Mesenchymal stem cell (in vitro differentiated cells and primary cell): Measurements from ENCODE around the gene ENO1. TPM values are rescaled to one million over a fixed set of nuclear protein-coding genes. Genes with fewer than 3 reads are reported as not detected.

Experiments used
- DNase-seq: peaks from one replicate; pipeline ENCODE4 v3.0.0-alpha.2; 2013
- H2AFZ ChIP-seq: one replicate; pipeline ENCODE4 v1.6.1; 2013; ENCODE audit warnings: low read depth, mild to moderate bottlenecking, control low read depth, inconsistent platforms, low read length, moderate library complexity
- H2AK5ac ChIP-seq: 2 replicates; pipeline ENCODE4 v1.6.1; 2013; ENCODE audit warnings: low read length, moderate library complexity, mild to moderate bottlenecking, inconsistent platforms; ENCODE audit not compliant: severe bottlenecking
- H2BK120ac ChIP-seq: one replicate; pipeline ENCODE4 v1.6.1; 2013; ENCODE audit warnings: low read depth, mild to moderate bottlenecking, inconsistent platforms, low read length, moderate library complexity
- H2BK12ac ChIP-seq, 2 experiments: one replicate each; pipeline ENCODE4 v1.6.1; 2013; ENCODE audit warnings: inconsistent platforms in 2 of 2, low read length in 2 of 2, mild to moderate bottlenecking in 2 of 2, moderate library complexity in 2 of 2, control low read depth in 1 of 2
- H2BK15ac ChIP-seq: one replicate; pipeline ENCODE4 v1.6.1; 2013; ENCODE audit warnings: mild to moderate bottlenecking, low read depth, inconsistent platforms; ENCODE audit not compliant: poor library complexity, severe bottlenecking
- H2BK5ac ChIP-seq: 2 replicates; pipeline ENCODE4 v1.6.1; 2013; ENCODE audit warnings: low read depth, mild to moderate bottlenecking, low read length, control low read depth, inconsistent platforms; ENCODE audit not compliant: poor library complexity, severe bottlenecking
- H3K14ac ChIP-seq, 2 experiments: one replicate each; pipeline ENCODE4 v1.6.1; 2013; ENCODE audit warnings: inconsistent platforms in 2 of 2, low read length in 2 of 2, control low read depth in 1 of 2, mild to moderate bottlenecking in 1 of 2, moderate library complexity in 1 of 2
- H3K18ac ChIP-seq, 2 experiments: one replicate each; pipeline ENCODE4 v1.6.1; 2013; ENCODE audit warnings: inconsistent platforms in 2 of 2, low read length in 2 of 2, control low read depth in 1 of 2, low read depth in 1 of 2, mild to moderate bottlenecking in 1 of 2
- H3K23ac ChIP-seq, 2 experiments: one replicate each; pipeline ENCODE4 v1.6.1; 2013; ENCODE audit warnings: inconsistent platforms in 2 of 2, low read length in 2 of 2, mild to moderate bottlenecking in 2 of 2, moderate library complexity in 2 of 2, control low read depth in 1 of 2
- H3K27ac ChIP-seq: 2 replicates; pipeline ENCODE4 v1.5.1; 2013; ENCODE audit warnings: mild to moderate bottlenecking, moderate library complexity, low read length, control low read depth, inconsistent platforms; ENCODE audit not compliant: poor library complexity, severe bottlenecking
- H3K27me3 ChIP-seq, 2 experiments: 2 replicates each; pipeline versions ENCODE4 v1.6.1 to v1.7.0; 2013; ENCODE audit warnings: low read length in 2 of 2, mild to moderate bottlenecking in 2 of 2, moderate library complexity in 2 of 2, control low read depth in 1 of 2, inconsistent platforms in 1 of 2; ENCODE audit not compliant: control insufficient read depth in 1 of 2, insufficient read depth in 1 of 2
- H3K36me3 ChIP-seq, 2 experiments: 2 replicates each; pipeline versions ENCODE4 v1.6.1 to v1.7.0; 2013; ENCODE audit warnings: low read length in 2 of 2, control low read depth in 1 of 2, inconsistent platforms in 1 of 2, low read depth in 1 of 2, mild to moderate bottlenecking in 1 of 2; ENCODE audit not compliant: insufficient read depth in 2 of 2, control insufficient read depth in 1 of 2
- H3K4ac ChIP-seq, 2 experiments: one replicate each; pipeline ENCODE4 v1.6.1; 2013; ENCODE audit warnings: inconsistent platforms in 2 of 2, low read length in 2 of 2, mild to moderate bottlenecking in 2 of 2, moderate library complexity in 2 of 2, control low read depth in 1 of 2, low read depth in 1 of 2
- H3K4me1 ChIP-seq: 2 replicates; pipeline ENCODE4 v1.6.1; 2013; ENCODE audit warnings: low read depth, low read length, control low read depth; ENCODE audit not compliant: control insufficient read depth, insufficient read depth
- H3K4me2 ChIP-seq: 2 replicates; pipeline ENCODE4 v1.6.1; 2013; ENCODE audit warnings: low read length, mild to moderate bottlenecking, inconsistent platforms; ENCODE audit not compliant: poor library complexity, severe bottlenecking
- H3K4me3 ChIP-seq, 2 experiments: 2 replicates each; pipeline versions ENCODE4 v1.5.1 to v1.7.0; 2013; ENCODE audit warnings: low read length in 2 of 2, mild to moderate bottlenecking in 2 of 2, control low read depth in 1 of 2, low read depth in 1 of 2; ENCODE audit not compliant: insufficient read depth in 1 of 2
- H3K79me1 ChIP-seq: replicated peaks from 2 replicates; pipeline ENCODE4 v1.6.1; 2013; ENCODE audit warnings: mild to moderate bottlenecking, control low read depth, low read length, inconsistent platforms; ENCODE audit not compliant: poor library complexity, severe bottlenecking
- H3K9ac ChIP-seq: 2 replicates; pipeline ENCODE4 v1.7.0; 2013; ENCODE audit warnings: mild to moderate bottlenecking, low read length, moderate library complexity
- H3K9me3 ChIP-seq: 2 replicates; pipeline ENCODE4 v1.7.0; 2013; ENCODE audit warnings: mild to moderate bottlenecking, low read length; ENCODE audit not compliant: control insufficient read depth
- H4K8ac ChIP-seq: one replicate; pipeline ENCODE4 v1.6.1; 2013; ENCODE audit warnings: inconsistent platforms, mild to moderate bottlenecking, low read length, moderate library complexity
- H4K91ac ChIP-seq: one replicate; pipeline ENCODE4 v1.6.1; 2013; ENCODE audit warnings: mild to moderate bottlenecking, low read length, inconsistent platforms
- WGBS: methylation state at CpG from one replicate; pipeline ENCODE4 v1.1.7; 2013; ENCODE audit warnings: mixed read lengths; 5-methylcytosine and 5-hydroxymethylcytosine counted together
- polyA plus RNA-seq, 2 experiments: library from polyadenylated mRNA; stranded (reverse); fragments of 200-250 nt; gene quantifications; one replicate each; pipeline ENCODE4 v1.2.3, GENCODE V29; 2013

ENO1 gene
- 762 TPM for polyA plus RNA-seq (2013, experiment 1 of 2)
- 753 TPM for polyA plus RNA-seq (2013, experiment 2 of 2)

- Histone ChIP-seq H3K18ac (peak within 1 kb of the TSS; percentile 98 to 100), H3K4me2 (peak within 1 kb of the TSS; percentile 89), H3K79me1 (no peaks in the 10 kb centered on the region), H2AK5ac (peak within 1 kb of the TSS; percentile 96), H2BK12ac (peak within 1 kb of the TSS; percentile 28 to 72), H2BK15ac (peak within 1 kb of the TSS; percentile 99), H3K9ac (peak within 1 kb of the TSS; percentile 97), H3K4ac (peak within 1 kb of the TSS; percentile 93 to 99), H3K36me3 (peaks cover 11 to 27% of the 10 kb centered on the region in 2 experiments), H3K14ac (peak within 1 kb of the TSS; percentile 89 to 99), H3K27ac (peak within 1 kb of the TSS; percentile 98), H2AFZ (peak within 1 kb of the TSS; percentile 77), H3K4me1 (peaks cover 22% of the 10 kb centered on the region), H4K8ac (peak within 1 kb of the TSS; percentile 95), H3K23ac (peak within 1 kb of the TSS in 1 of 2 experiments; percentile 94), H3K27me3 (no peaks in the 10 kb centered on the region), H3K9me3 (no peaks in the 10 kb centered on the region), H2BK5ac (peak within 1 kb of the TSS; percentile 99), H2BK120ac (peak within 1 kb of the TSS; percentile 89), H3K4me3 (peak within 1 kb of the TSS; percentile 90 to 91), H4K91ac (peak within 1 kb of the TSS; percentile 96)
- no peak for DNase-seq
- under 1% methylated on average over 21 of the region's 24 CpGs for WGBS
Observed at GRCh38 chr1:8878448-8878697, at the start of gene ENO1. Gene ENO1 (minus strand): TSS chr1:8878686. CDS start chr1:8874908, 3,778 bp downstream.

- Histone ChIP-seq H2BK5ac (no peak overlapping the region), H4K91ac (no peak overlapping the region), H3K18ac (no peak overlapping the region), H3K23ac (no peak overlapping the region), H2BK120ac (no peak overlapping the region), H3K27ac (no peak overlapping the region), H3K14ac (no peak overlapping the region), H2BK15ac (no peak overlapping the region), H4K8ac (no peak overlapping the region), H3K4me3 (no peak overlapping the region), H3K9me3 (no peaks in the 10 kb centered on the region), H2BK12ac (no peak overlapping the region), H3K27me3 (peaks cover 19 to 39% of the 10 kb centered on the region in 2 experiments), H3K79me1 (no peaks in the 10 kb centered on the region), H3K4me2 (no peak overlapping the region), H3K9ac (no peak overlapping the region), H2AK5ac (no peak overlapping the region), H3K4me1 (no peaks in the 10 kb centered on the region), H3K36me3 (no peaks in the 10 kb centered on the region), H2AFZ (no peak overlapping the region), H3K4ac (no peak overlapping the region)
- WGBS, result 89% methylated on average over 11 of the region's 12 CpGs
- DNase-seq, result no peak
Observed at GRCh38 chr1:8926707-8927694, 48.5 kb upstream of the ENO1 start.

- H3K4me2 ChIP-seq, result no peak overlapping the region
- no peak overlapping the region for H2AFZ ChIP-seq
- no peaks in the 10 kb centered on the region for H3K79me1 ChIP-seq
- no peak overlapping the region for H2BK5ac ChIP-seq
- H3K4ac ChIP-seq, result no peak overlapping the region
- H3K9me3 ChIP-seq, result no peaks in the 10 kb centered on the region
- no peak for DNase-seq
- H3K18ac ChIP-seq, result no peak overlapping the region
- no peak overlapping the region for H2BK120ac ChIP-seq
- 91% methylated on average over 9 of the region's 9 CpGs for WGBS
- no peak overlapping the region for H2BK15ac ChIP-seq
- no peak overlapping the region for H3K9ac ChIP-seq
- no peaks in the 10 kb centered on the region for H3K36me3 ChIP-seq
- no peak overlapping the region for H4K91ac ChIP-seq
- no peak overlapping the region for H3K14ac ChIP-seq
- no peak overlapping the region for H2AK5ac ChIP-seq
- H3K27ac ChIP-seq, result no peak overlapping the region
- no peak overlapping the region for H2BK12ac ChIP-seq
- H3K4me1 ChIP-seq, result no peaks in the 10 kb centered on the region
- H3K23ac ChIP-seq, result no peak overlapping the region
- H3K27me3 ChIP-seq, result peaks cover 19 to 48% of the 10 kb centered on the region in 2 experiments
- H3K4me3 ChIP-seq, result no peak overlapping the region
- H4K8ac ChIP-seq, result no peak overlapping the region
Observed at GRCh38 chr1:8925960-8926359, 47.5 kb upstream of the ENO1 start.

GRCh38 chr1:8925406-8925805 is 46.9 kb upstream of the ENO1 start:
- Histone ChIP-seq H3K27me3 (peaks cover 19 to 48% of the 10 kb centered on the region in 2 experiments), H2BK15ac (no peak overlapping the region), H3K4ac (no peak overlapping the region)

More at GRCh38 chr1:8925406-8925805, 46.9 kb upstream of the ENO1 start:
- Histone ChIP-seq H3K79me1 (no peaks in the 10 kb centered on the region), H2BK5ac (no peak overlapping the region), H3K4me2 (no peak overlapping the region), H3K27ac (no peak overlapping the region), H4K91ac (no peak overlapping the region), H3K18ac (no peak overlapping the region), H3K4me3 (no peak overlapping the region), H2BK120ac (no peak overlapping the region), H3K9me3 (no peaks in the 10 kb centered on the region), H3K9ac (no peak overlapping the region), H3K4me1 (no peaks in the 10 kb centered on the region), H3K36me3 (no peaks in the 10 kb centered on the region), H4K8ac (no peak overlapping the region), H3K14ac (no peak overlapping the region), H2BK12ac (no peak overlapping the region), H3K23ac (no peak overlapping the region), H2AK5ac (no peak overlapping the region), H2AFZ (no peak overlapping the region)
- no peak for DNase-seq
- WGBS, result 75% methylated on average over 2 of the region's 2 CpGs
